ENCODE results near the gene AIF1. TPM values are rescaled to one million over a fixed set of nuclear protein-coding genes. Genes with fewer than 3 reads are reported as not detected.

AIF1 gene
- total and polyA plus RNA-seq, 9 donors = 4.5 to 82.4 (median 13.3) TPM

GRCh38 chr6:31574106-31575061, 40.6 kb upstream of the AIF1 start:
- Histone ChIP-seq H3K27ac (no peak overlapping the region), H3K27me3 (no peaks in the 10 kb centered on the region), H3K9me3 (no peaks in the 10 kb centered on the region), H3K4me1 (ENCODE audit: insufficient read depth) (no peaks in the 10 kb centered on the region), H3K36me3 (no peaks in the 10 kb centered on the region), H3K4me3 (no peak overlapping the region)
- no peak for TF ChIP-seq EP300 (IDR thresholded peaks at IDR 0.05)
- no peak for TF ChIP-seq CTCF (IDR thresholded peaks at IDR 0.05)
- TF ChIP-seq POLR2A (IDR thresholded peaks at IDR 0.05) = no peak
- DNase-seq = no peak
- intact Hi-C loops (cut with DNase I) = no loop called here
- WGBS, 3 donors = 76 to 79% (median 76%) methylated on average over 14 of the region's 14 CpGs

DNA sequence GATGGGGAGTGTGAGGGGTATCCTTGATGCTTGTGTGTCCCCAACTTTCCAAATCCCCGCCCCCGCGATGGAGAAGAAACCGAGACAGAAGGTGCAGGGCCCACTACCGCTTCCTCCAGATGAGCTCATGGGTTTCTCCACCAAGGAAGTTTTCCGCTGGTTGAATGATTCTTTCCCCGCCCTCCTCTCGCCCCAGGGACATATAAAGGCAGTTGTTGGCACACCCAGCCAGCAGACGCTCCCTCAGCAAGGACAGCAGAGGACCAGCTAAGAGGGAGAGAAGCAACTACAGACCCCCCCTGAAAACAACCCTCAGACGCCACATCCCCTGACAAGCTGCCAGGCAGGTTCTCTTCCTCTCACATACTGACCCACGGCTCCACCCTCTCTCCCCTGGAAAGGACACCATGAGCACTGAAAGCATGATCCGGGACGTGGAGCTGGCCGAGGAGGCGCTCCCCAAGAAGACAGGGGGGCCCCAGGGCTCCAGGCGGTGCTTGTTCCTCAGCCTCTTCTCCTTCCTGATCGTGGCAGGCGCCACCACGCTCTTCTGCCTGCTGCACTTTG, 39.6 kb upstream of the AIF1 start, which contains the start of gene TNF:
TSS of gene TNF (plus strand) at position 231 of the 567 bp plus-strand sequence. CDS start at position 408, 177 bp downstream.
- Histone ChIP-seq H3K4me3 (no peak within 1 kb of the TSS), H3K4me1 (ENCODE audit: insufficient read depth) (no peaks in the 10 kb centered on the region), H3K27ac (no peak within 1 kb of the TSS), H3K9me3 (no peaks in the 10 kb centered on the region), H3K36me3 (no peaks in the 10 kb centered on the region), H3K27me3 (no peaks in the 10 kb centered on the region)
- DNase-seq = no peak
- 61 to 66% (median 63%) methylated on average over 19 of the region's 19 CpGs for WGBS, 3 donors
- intact Hi-C loops (cut with DNase I) = no loop called here
- TF ChIP-seq POLR2A (IDR thresholded peaks at IDR 0.05) = no peak
- TF ChIP-seq EP300 (IDR thresholded peaks at IDR 0.05) = no peak
- no peak for TF ChIP-seq CTCF (IDR thresholded peaks at IDR 0.05)

DNA sequence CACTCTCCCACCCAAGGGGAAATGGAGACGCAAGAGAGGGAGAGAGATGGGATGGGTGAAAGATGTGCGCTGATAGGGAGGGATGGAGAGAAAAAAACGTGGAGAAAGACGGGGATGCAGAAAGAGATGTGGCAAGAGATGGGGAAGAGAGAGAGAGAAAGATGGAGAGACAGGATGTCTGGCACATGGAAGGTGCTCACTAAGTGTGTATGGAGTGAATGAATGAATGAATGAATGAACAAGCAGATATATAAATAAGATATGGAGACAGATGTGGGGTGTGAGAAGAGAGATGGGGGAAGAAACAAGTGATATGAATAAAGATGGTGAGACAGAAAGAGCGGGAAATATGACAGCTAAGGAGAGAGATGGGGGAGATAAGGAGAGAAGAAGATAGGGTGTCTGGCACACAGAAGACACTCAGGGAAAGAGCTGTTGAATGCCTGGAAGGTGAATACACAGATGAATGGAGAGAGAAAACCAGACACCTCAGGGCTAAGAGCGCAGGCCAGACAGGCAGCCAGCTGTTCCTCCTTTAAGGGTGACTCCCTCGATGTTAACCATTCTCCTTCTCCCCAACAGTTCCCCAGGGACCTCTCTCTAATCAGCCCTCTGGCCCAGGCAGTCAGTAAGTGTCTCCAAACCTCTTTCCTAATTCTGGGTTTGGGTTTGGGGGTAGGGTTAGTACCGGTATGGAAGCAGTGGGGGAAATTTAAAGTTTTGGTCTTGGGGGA, 38.9 kb upstream of the AIF1 start:
- no peaks in the 10 kb centered on the region for H3K27me3 ChIP-seq
- no peak for DNase-seq
- 54 to 59% (median 56%) methylated on average over 8 of the region's 8 CpGs for WGBS, 3 donors
- no peak overlapping the region for H3K27ac ChIP-seq
- peaks cover 3% of the 10 kb centered on the region for H3K4me1 ChIP-seq (ENCODE audit: insufficient read depth)
- intact Hi-C loops (cut with DNase I) = no loop called here
- no peak overlapping the region for H3K4me3 ChIP-seq
- no peaks in the 10 kb centered on the region for H3K36me3 ChIP-seq
- TF ChIP-seq EP300 (IDR thresholded peaks at IDR 0.05) (no peak), CTCF (IDR thresholded peaks at IDR 0.05) (no peak), POLR2A (IDR thresholded peaks at IDR 0.05) (no peak)
- H3K9me3 ChIP-seq = no peaks in the 10 kb centered on the region

GRCh38 chr6:31576897-31577578, 38.0 kb upstream of the AIF1 start:
- no peaks in the 10 kb centered on the region for H3K27me3 ChIP-seq
- H3K9me3 ChIP-seq = no peaks in the 10 kb centered on the region
- intact Hi-C loops (cut with DNase I) = no loop called here
- TF ChIP-seq CTCF (IDR thresholded peaks at IDR 0.05) = no peak
- no peak for TF ChIP-seq EP300 (IDR thresholded peaks at IDR 0.05)
- TF ChIP-seq POLR2A (IDR thresholded peaks at IDR 0.05) = no peak
- H3K4me1 ChIP-seq (ENCODE audit: insufficient read depth) = peaks cover 5% of the 10 kb centered on the region
- WGBS, 3 donors = 85 to 88% (median 88%) methylated on average over 19 of the region's 19 CpGs
- no peaks in the 10 kb centered on the region for H3K36me3 ChIP-seq
- no peak overlapping the region for H3K4me3 ChIP-seq
- no peak for DNase-seq
- no peak overlapping the region for H3K27ac ChIP-seq
